ENCODE data around the gene HMCN2.

Gene HMCN2

GRCh38 chr9:130348341-130348740, 82.8 kb downstream of the HMCN2 start:
- no peaks in the 10 kb centered on the region for H3K27me3 ChIP-seq (ENCODE audit: control insufficient read depth, insufficient read depth, low read length)
- H3K4me2 ChIP-seq (ENCODE audit: low read length) = no peak overlapping the region
- TF ChIP-seq CTCF (IDR thresholded peaks at IDR 0.05) = no peak
- H3K36me3 ChIP-seq (ENCODE audit: control insufficient read depth, insufficient read depth, low read length) = no peaks in the 10 kb centered on the region
- H3K4me1 ChIP-seq = no peaks in the 10 kb centered on the region
- no peaks in the 10 kb centered on the region for H3K9me3 ChIP-seq (ENCODE audit: control insufficient read depth, low read length)
- H3K27ac ChIP-seq = no peak overlapping the region
- H3K79me2 ChIP-seq = no peaks in the 10 kb centered on the region
- no peak overlapping the region for H3K9ac ChIP-seq
- no peak overlapping the region for H2AFZ ChIP-seq
- no peak overlapping the region for H3K4me3 ChIP-seq (ENCODE audit: low read depth, low read length)

GRCh38 chr9:130348881-130349280, 83.3 kb downstream of the HMCN2 start:
- Histone ChIP-seq H3K4me1 (no peaks in the 10 kb centered on the region), H3K4me2 (ENCODE audit: low read length) (no peak overlapping the region), H3K4me3 (ENCODE audit: low read depth, low read length) (no peak overlapping the region), H3K79me2 (no peaks in the 10 kb centered on the region), H3K9ac (no peak overlapping the region), H3K27ac (no peak overlapping the region), H3K36me3 (ENCODE audit: control insufficient read depth, insufficient read depth, low read length) (no peaks in the 10 kb centered on the region), H2AFZ (no peak overlapping the region), H3K9me3 (ENCODE audit: control insufficient read depth, low read length) (no peaks in the 10 kb centered on the region), H3K27me3 (ENCODE audit: control insufficient read depth, insufficient read depth, low read length) (no peaks in the 10 kb centered on the region)
- TF ChIP-seq CTCF (IDR thresholded peaks at IDR 0.05) = no peak

- Histone ChIP-seq H3K27ac (no peak overlapping the region), H2AFZ (no peak overlapping the region), H3K9ac (no peak overlapping the region), H3K36me3 (ENCODE audit: control insufficient read depth, insufficient read depth, low read length) (no peaks in the 10 kb centered on the region), H3K4me2 (ENCODE audit: low read length) (no peak overlapping the region), H3K4me1 (no peaks in the 10 kb centered on the region), H3K79me2 (no peaks in the 10 kb centered on the region), H3K4me3 (ENCODE audit: low read depth, low read length) (no peak overlapping the region), H3K9me3 (ENCODE audit: control insufficient read depth, low read length) (no peaks in the 10 kb centered on the region), H3K27me3 (ENCODE audit: control insufficient read depth, insufficient read depth, low read length) (no peaks in the 10 kb centered on the region)
- no peak for TF ChIP-seq CTCF (IDR thresholded peaks at IDR 0.05)
These were observed 83.8 kb downstream of the HMCN2 start for GRCh38 chr9:130349398-130349797.

GRCh38 chr9:130351343-130351742, 85.8 kb downstream of the HMCN2 start:
- no peaks in the 10 kb centered on the region for H3K36me3 ChIP-seq (ENCODE audit: control insufficient read depth, insufficient read depth, low read length)
- no peaks in the 10 kb centered on the region for H3K9me3 ChIP-seq (ENCODE audit: control insufficient read depth, low read length)
- no peak for TF ChIP-seq CTCF (IDR thresholded peaks at IDR 0.05)
- H3K4me3 ChIP-seq (ENCODE audit: low read depth, low read length) = no peak overlapping the region
- no peaks in the 10 kb centered on the region for H3K4me1 ChIP-seq
- no peak overlapping the region for H3K4me2 ChIP-seq (ENCODE audit: low read length)
- H3K27me3 ChIP-seq (ENCODE audit: control insufficient read depth, insufficient read depth, low read length) = no peaks in the 10 kb centered on the region
- no peak overlapping the region for H2AFZ ChIP-seq
- no peak overlapping the region for H3K27ac ChIP-seq
- no peak overlapping the region for H3K9ac ChIP-seq
- no peaks in the 10 kb centered on the region for H3K79me2 ChIP-seq

- H3K9ac ChIP-seq = no peak overlapping the region
- H2AFZ ChIP-seq = no peak overlapping the region
- H3K4me1 ChIP-seq = no peaks in the 10 kb centered on the region
- no peaks in the 10 kb centered on the region for H3K27me3 ChIP-seq (ENCODE audit: control insufficient read depth, insufficient read depth, low read length)
- no peak overlapping the region for H3K27ac ChIP-seq
- H3K9me3 ChIP-seq (ENCODE audit: control insufficient read depth, low read length) = no peaks in the 10 kb centered on the region
- H3K4me3 ChIP-seq (ENCODE audit: low read depth, low read length) = no peak overlapping the region
- H3K36me3 ChIP-seq (ENCODE audit: control insufficient read depth, insufficient read depth, low read length) = no peaks in the 10 kb centered on the region
- no peak overlapping the region for H3K4me2 ChIP-seq (ENCODE audit: low read length)
- no peaks in the 10 kb centered on the region for H3K79me2 ChIP-seq
- TF ChIP-seq CTCF (IDR thresholded peaks at IDR 0.05) = no peak
These were observed 86.5 kb downstream of the HMCN2 start for GRCh38 chr9:130352081-130352480.

Measured in parathyroid adenoma (tissue), 2 donors.